GM12864 (cell line): ENCODE measurements around the gene KCTD8.

Experiments used
- DNase-seq: peaks from one replicate; pipeline ENCODE4 v3.0.0-alpha.2; 2011; ENCODE audit warnings: low read depth
- H3K4me3 ChIP-seq: 2 replicates; pipeline ENCODE4 v1.5.1; 2011; ENCODE audit warnings: mild to moderate bottlenecking, low read depth, low read length, control low read depth
- CTCF ChIP-seq: IDR thresholded peaks from 2 replicates; pipeline ENCODE4 v1.5.1; 2011; ENCODE audit warnings: low read depth, mild to moderate bottlenecking, moderate library complexity, low read length, control low read depth, inconsistent platforms; ENCODE audit errors: missing control alignments

Gene KCTD8

GRCh38 chr4:44257461-44257860 is 191.1 kb downstream of the KCTD8 start:
- no peak overlapping the region for H3K4me3 ChIP-seq
- no peak for TF ChIP-seq CTCF
- DNase-seq = no peak

- TF ChIP-seq CTCF = no peak
- DNase-seq = no peak
- no peak overlapping the region for H3K4me3 ChIP-seq
Observed at GRCh38 chr4:44256414-44256813, 192.2 kb downstream of the KCTD8 start.

GRCh38 chr4:44237643-44238042 is 211.0 kb downstream of the KCTD8 start:
- no peak for TF ChIP-seq CTCF
- DNase-seq = no peak
- no peak overlapping the region for H3K4me3 ChIP-seq

GRCh38 chr4:44235897-44236296 is 212.7 kb downstream of the KCTD8 start:
- DNase-seq = no peak
- TF ChIP-seq CTCF = no peak
- no peak overlapping the region for H3K4me3 ChIP-seq

- TF ChIP-seq CTCF = no peak
- no peak overlapping the region for H3K4me3 ChIP-seq
- no peak for DNase-seq
Observed at GRCh38 chr4:44232262-44232661, 216.3 kb downstream of the KCTD8 start.

- no peak for TF ChIP-seq CTCF
- no peak for DNase-seq
- H3K4me3 ChIP-seq = no peak overlapping the region
Observed at GRCh38 chr4:44231006-44231405, 217.6 kb downstream of the KCTD8 start.

GRCh38 chr4:44228326-44228725 is 220.3 kb downstream of the KCTD8 start:
- no peak for DNase-seq
- no peak for TF ChIP-seq CTCF
- H3K4me3 ChIP-seq = no peak overlapping the region
